Measurements from ENCODE around the gene UQCRC1.

Gene UQCRC1

GRCh38 chr3:48612309-48612708 lies 2.9 kb upstream of the UQCRC1 start:
- Histone ChIP-seq H3K27me3 (ENCODE audit: control insufficient read depth, insufficient read depth, low read length) (no peaks in the 10 kb centered on the region), H3K9me3 (ENCODE audit: control insufficient read depth, low read length) (no peaks in the 10 kb centered on the region)

GRCh38 chr3:48607519-48607918 lies 1.9 kb downstream of the UQCRC1 start:
- Histone ChIP-seq H3K79me2 (peaks cover 8% of the 10 kb centered on the region), H3K9ac (no peak overlapping the region), H3K4me2 (ENCODE audit: low read length) (no peak overlapping the region), H3K27me3 (ENCODE audit: control insufficient read depth, insufficient read depth, low read length) (no peaks in the 10 kb centered on the region), H3K27ac (no peak overlapping the region), H3K9me3 (ENCODE audit: control insufficient read depth, low read length) (no peaks in the 10 kb centered on the region), H3K4me3 (ENCODE audit: low read depth, low read length) (no peak overlapping the region), H3K36me3 (ENCODE audit: control insufficient read depth, insufficient read depth, low read length) (no peaks in the 10 kb centered on the region), H3K4me1 (peaks cover 6% of the 10 kb centered on the region), H2AFZ (no peak overlapping the region)
- TF ChIP-seq CTCF (IDR thresholded peaks at IDR 0.05), result no peak

More at GRCh38 chr3:48612309-48612708, 2.9 kb upstream of the UQCRC1 start:
- no peak for TF ChIP-seq CTCF (IDR thresholded peaks at IDR 0.05)
- Histone ChIP-seq H3K27ac (no peak overlapping the region), H3K4me3 (ENCODE audit: low read depth, low read length) (no peak overlapping the region), H3K4me1 (peaks cover 6% of the 10 kb centered on the region), H2AFZ (no peak overlapping the region), H3K4me2 (ENCODE audit: low read length) (no peak overlapping the region), H3K36me3 (ENCODE audit: control insufficient read depth, insufficient read depth, low read length) (no peaks in the 10 kb centered on the region), H3K79me2 (peaks cover 8% of the 10 kb centered on the region), H3K9ac (no peak overlapping the region)

- no peak overlapping the region for H3K4me2 ChIP-seq (ENCODE audit: low read length)
- H3K27ac ChIP-seq, result no peak overlapping the region
- H2AFZ ChIP-seq, result no peak overlapping the region
- no peak overlapping the region for H3K9ac ChIP-seq
- H3K27me3 ChIP-seq (ENCODE audit: control insufficient read depth, insufficient read depth, low read length), result no peaks in the 10 kb centered on the region
- H3K79me2 ChIP-seq, result no peaks in the 10 kb centered on the region
- H3K9me3 ChIP-seq (ENCODE audit: control insufficient read depth, low read length), result no peaks in the 10 kb centered on the region
- no peaks in the 10 kb centered on the region for H3K4me1 ChIP-seq
- no peak for TF ChIP-seq CTCF (IDR thresholded peaks at IDR 0.05)
- no peak overlapping the region for H3K4me3 ChIP-seq (ENCODE audit: low read depth, low read length)
- H3K36me3 ChIP-seq (ENCODE audit: control insufficient read depth, insufficient read depth, low read length), result no peaks in the 10 kb centered on the region
Measured at GRCh38 chr3:48601622-48601994, 7.8 kb downstream of the UQCRC1 start.

GRCh38 chr3:48600711-48601621 lies 8.5 kb downstream of the UQCRC1 start:
- Histone ChIP-seq H2AFZ (no peak overlapping the region), H3K4me1 (no peaks in the 10 kb centered on the region), H3K4me3 (ENCODE audit: low read depth, low read length) (no peak overlapping the region), H3K27me3 (ENCODE audit: control insufficient read depth, insufficient read depth, low read length) (no peaks in the 10 kb centered on the region), H3K27ac (no peak overlapping the region), H3K9me3 (ENCODE audit: control insufficient read depth, low read length) (no peaks in the 10 kb centered on the region), H3K9ac (no peak overlapping the region), H3K4me2 (ENCODE audit: low read length) (no peak overlapping the region), H3K36me3 (ENCODE audit: control insufficient read depth, insufficient read depth, low read length) (no peaks in the 10 kb centered on the region), H3K79me2 (no peaks in the 10 kb centered on the region)
- no peak for TF ChIP-seq CTCF (IDR thresholded peaks at IDR 0.05)

All from parathyroid adenoma (tissue), 2 donors.